ENCODE measurements around the gene CCNJL. TPM values are rescaled to one million over a fixed set of nuclear protein-coding genes. Genes with fewer than 3 reads are reported as not detected.
A peak's percentile ranks its signal among the peaks of the same experiment; 100 is the strongest.

CCNJL gene
- total and polyA plus RNA-seq, 2 donors (not counting 1 experiment from before 2014, with no cell fraction given), result 0.03 to 0.67 TPM

- no peak overlapping the region for H2AFZ ChIP-seq (ENCODE audit: insufficient read depth, low read depth, low read length, poor library complexity, severe bottlenecking)
- no peak overlapping the region for H3K9ac ChIP-seq (ENCODE audit: low read length)
- no peak overlapping the region for H3K27ac ChIP-seq (ENCODE audit: low read length in 2 of 2)
- no peaks in the 10 kb centered on the region for H3K36me3 ChIP-seq (replicated peaks in 1 of 2; ENCODE audit: control extremely low read depth in 1 of 2, control insufficient read depth in 1 of 2, extremely low read depth in 1 of 2, insufficient read depth in 2 of 2, low read length in 1 of 2)
- no peaks in the 10 kb centered on the region for H3K9me3 ChIP-seq (ENCODE audit: control extremely low read depth in 1 of 3, control insufficient read depth in 2 of 3, insufficient read depth in 1 of 3, low read length in 2 of 3)
- ATAC-seq (ENCODE audit: low read depth) (no peak), DNase-seq (no peak)
- POLR2A ChIA-PET, result no interaction called here
- TF ChIP-seq EZH2 (IDR thresholded peaks at IDR 0.05; ENCODE audit: borderline replicate concordance, insufficient read depth, low read depth, low read length, poor library complexity, severe bottlenecking), result no peak
- TF ChIP-seq, protein P1, sequence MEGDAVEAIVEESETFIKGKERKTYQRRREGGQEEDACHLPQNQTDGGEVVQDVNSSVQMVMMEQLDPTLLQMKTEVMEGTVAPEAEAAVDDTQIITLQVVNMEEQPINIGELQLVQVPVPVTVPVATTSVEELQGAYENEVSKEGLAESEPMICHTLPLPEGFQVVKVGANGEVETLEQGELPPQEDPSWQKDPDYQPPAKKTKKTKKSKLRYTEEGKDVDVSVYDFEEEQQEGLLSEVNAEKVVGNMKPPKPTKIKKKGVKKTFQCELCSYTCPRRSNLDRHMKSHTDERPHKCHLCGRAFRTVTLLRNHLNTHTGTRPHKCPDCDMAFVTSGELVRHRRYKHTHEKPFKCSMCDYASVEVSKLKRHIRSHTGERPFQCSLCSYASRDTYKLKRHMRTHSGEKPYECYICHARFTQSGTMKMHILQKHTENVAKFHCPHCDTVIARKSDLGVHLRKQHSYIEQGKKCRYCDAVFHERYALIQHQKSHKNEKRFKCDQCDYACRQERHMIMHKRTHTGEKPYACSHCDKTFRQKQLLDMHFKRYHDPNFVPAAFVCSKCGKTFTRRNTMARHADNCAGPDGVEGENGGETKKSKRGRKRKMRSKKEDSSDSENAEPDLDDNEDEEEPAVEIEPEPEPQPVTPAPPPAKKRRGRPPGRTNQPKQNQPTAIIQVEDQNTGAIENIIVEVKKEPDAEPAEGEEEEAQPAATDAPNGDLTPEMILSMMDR (IDR thresholded peaks at IDR 0.05), result no peak
- intact Hi-C loops (cut with micrococcal nuclease), result no loop called here
- CTCF ChIA-PET, result no interaction called here
- no peaks in the 10 kb centered on the region for H4K20me1 ChIP-seq (ENCODE audit: control insufficient read depth, insufficient read depth, low read length, poor library complexity, severe bottlenecking)
- no peak overlapping the region for H3K4me3 Mint-ChIP-seq
- no peak overlapping the region for H3K4me3 ChIP-seq (ENCODE audit: control extremely low read depth in 1 of 5, extremely low read depth in 1 of 5, insufficient read depth in 1 of 5, low read depth in 2 of 5, low read length in 4 of 5)
- H3K4me2 ChIP-seq (replicated peaks; ENCODE audit: low read depth, low read length, poor library complexity, severe bottlenecking), result no peak overlapping the region
- H3K4me1 ChIP-seq (ENCODE audit: control insufficient read depth in 2 of 2, insufficient read depth in 2 of 2, low read length in 2 of 2), result peaks cover 8 to 14% of the 10 kb centered on the region in 2 donors
- 0% methylated on average over 1 of the region's 1 CpG for WGBS (ENCODE audit: insufficient coverage)
- H3K9me3 Mint-ChIP-seq (ENCODE audit: insufficient read depth), result no peaks in the 10 kb centered on the region
- peaks cover 6% of the 10 kb centered on the region for H3K4me1 Mint-ChIP-seq
- H3K27me3 ChIP-seq (replicated peaks in 1 of 4; ENCODE audit: control extremely low read depth in 1 of 4, control insufficient read depth in 3 of 4, insufficient read depth in 4 of 4, low read length in 3 of 4), result peaks cover 0 to 19% (median 13%) of the 10 kb centered on the region in 4 experiments
- H3K27ac Mint-ChIP-seq, result no peak overlapping the region
- peaks cover 38% of the 10 kb centered on the region for H3K27me3 Mint-ChIP-seq
- no peaks in the 10 kb centered on the region for H3K79me2 ChIP-seq (ENCODE audit: control insufficient read depth, insufficient read depth, low read length)
Measured at GRCh38 chr5:160315968-160316367, 3.6 kb upstream of the CCNJL start.

DNA sequence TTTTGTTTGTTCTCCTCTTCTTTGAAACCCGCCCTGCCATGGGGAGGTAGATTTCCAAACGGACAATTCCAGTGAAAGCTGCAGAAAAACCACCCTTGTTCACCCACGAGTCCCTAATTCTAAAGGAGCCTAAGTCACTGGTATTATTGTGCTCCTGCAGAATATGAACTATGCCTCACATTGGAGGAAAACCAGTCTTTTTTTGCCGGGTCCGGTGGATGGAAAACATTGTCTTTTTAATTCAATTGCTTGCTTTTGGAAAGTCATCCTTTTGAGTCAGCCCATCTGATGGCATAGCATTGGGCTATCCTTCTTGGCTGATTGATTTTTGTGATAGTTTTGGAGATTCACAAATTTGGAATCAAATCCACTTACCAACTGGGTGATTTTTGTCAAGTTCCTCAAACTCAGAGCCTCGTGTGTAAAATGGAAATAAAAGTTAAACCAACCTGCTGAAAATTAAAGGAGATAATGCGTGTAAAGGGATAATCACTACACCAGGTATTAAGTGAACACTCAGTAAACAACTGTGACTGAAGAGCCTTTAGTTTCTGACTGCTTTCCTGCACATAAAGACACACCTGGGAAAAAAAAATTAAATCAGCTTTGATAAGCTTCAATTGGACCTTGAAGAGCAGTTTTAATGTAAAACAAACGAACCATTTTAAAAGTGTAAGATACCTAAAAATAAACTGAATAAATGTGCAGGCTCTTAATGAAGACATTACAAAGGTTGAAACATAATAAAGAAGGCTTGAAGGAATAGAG lies 780 bp upstream of the CCNJL start:
- peak overlapping the region in 1 of 5 experiments; percentile 62 for H3K4me3 ChIP-seq (ENCODE audit: control extremely low read depth in 1 of 5, extremely low read depth in 1 of 5, insufficient read depth in 1 of 5, low read depth in 2 of 5, low read length in 4 of 5)
- no peaks in the 10 kb centered on the region for H3K79me2 ChIP-seq (ENCODE audit: control insufficient read depth, insufficient read depth, low read length)
- TF ChIP-seq, protein P1 (IDR thresholded peaks at IDR 0.05), result no peak
- no peak for TF ChIP-seq EZH2 (IDR thresholded peaks at IDR 0.05; ENCODE audit: borderline replicate concordance, insufficient read depth, low read depth, low read length, poor library complexity, severe bottlenecking)
- no peaks in the 10 kb centered on the region for H3K36me3 ChIP-seq (replicated peaks in 1 of 2; ENCODE audit: control extremely low read depth in 1 of 2, control insufficient read depth in 1 of 2, extremely low read depth in 1 of 2, insufficient read depth in 2 of 2, low read length in 1 of 2)
- CTCF ChIA-PET, result no interaction called here
- H3K4me1 ChIP-seq (ENCODE audit: control insufficient read depth in 2 of 2, insufficient read depth in 2 of 2, low read length in 2 of 2), result peaks cover 8 to 14% of the 10 kb centered on the region in 2 donors
- H4K20me1 ChIP-seq (ENCODE audit: control insufficient read depth, insufficient read depth, low read length, poor library complexity, severe bottlenecking), result no peaks in the 10 kb centered on the region
- peaks cover 56% of the 10 kb centered on the region for H3K27me3 Mint-ChIP-seq
- no peak overlapping the region for H3K27ac ChIP-seq (ENCODE audit: low read length in 2 of 2)
- no peaks in the 10 kb centered on the region for H3K9me3 ChIP-seq (ENCODE audit: control extremely low read depth in 1 of 3, control insufficient read depth in 2 of 3, insufficient read depth in 1 of 3, low read length in 2 of 3)
- H3K27ac Mint-ChIP-seq, result no peak overlapping the region
- intact Hi-C loops (cut with micrococcal nuclease), result no loop called here
- no peak for ATAC-seq (ENCODE audit: low read depth)
- peak overlapping the region; percentile 40 for H2AFZ ChIP-seq (ENCODE audit: insufficient read depth, low read depth, low read length, poor library complexity, severe bottlenecking)
- peaks cover 0 to 28% (median 16%) of the 10 kb centered on the region in 4 experiments for H3K27me3 ChIP-seq (replicated peaks in 1 of 4; ENCODE audit: control extremely low read depth in 1 of 4, control insufficient read depth in 3 of 4, insufficient read depth in 4 of 4, low read length in 3 of 4)
- no peak overlapping the region for H3K9ac ChIP-seq (ENCODE audit: low read length)
- no peaks in the 10 kb centered on the region for H3K9me3 Mint-ChIP-seq (ENCODE audit: insufficient read depth)
- peaks cover 6% of the 10 kb centered on the region for H3K4me1 Mint-ChIP-seq
- WGBS (ENCODE audit: insufficient coverage), result 3% methylated on average over 3 of the region's 8 CpGs
- no peak for DNase-seq
- H3K4me2 ChIP-seq (replicated peaks; ENCODE audit: low read depth, low read length, poor library complexity, severe bottlenecking), result peak overlapping the region; percentile 69
- POLR2A ChIA-PET, result no interaction called here
- H3K4me3 Mint-ChIP-seq, result peak overlapping the region; percentile 66

Measured in B cell (primary cell).